Activated naive CD8-positive, alpha-beta T cell (primary cell): ENCODE data around the gene ADAM33.

Source experiments
- H3K27ac Mint-ChIP-seq: one replicate; pipeline ENCODE4 v1.8.0; 2021; ENCODE audit warnings: mixed read lengths
- H3K27me3 Mint-ChIP-seq: one replicate; pipeline ENCODE4 v1.8.0; 2021; ENCODE audit warnings: mixed read lengths
- H3K36me3 Mint-ChIP-seq: one replicate; pipeline ENCODE4 v1.8.0; 2021; ENCODE audit warnings: mixed read lengths
- H3K4me1 Mint-ChIP-seq: one replicate; pipeline ENCODE4 v1.8.0; 2021; ENCODE audit warnings: low read depth, mixed read lengths
- H3K4me3 Mint-ChIP-seq: one replicate; pipeline ENCODE4 v1.8.0; 2021; ENCODE audit warnings: mild to moderate bottlenecking, mixed read lengths
- H3K9me3 Mint-ChIP-seq: one replicate; pipeline ENCODE4 v1.8.0; 2021; ENCODE audit warnings: low read depth, mixed read lengths

ADAM33 gene

GRCh38 chr20:3632311-3633004, 49.4 kb downstream of the ADAM33 start:
- H3K9me3 Mint-ChIP-seq = no peaks in the 10 kb centered on the region
- no peak overlapping the region for H3K27ac Mint-ChIP-seq
- H3K4me3 Mint-ChIP-seq = no peak overlapping the region
- H3K27me3 Mint-ChIP-seq = no peaks in the 10 kb centered on the region
- no peaks in the 10 kb centered on the region for H3K4me1 Mint-ChIP-seq
- peaks cover 13% of the 10 kb centered on the region for H3K36me3 Mint-ChIP-seq

GRCh38 chr20:3631534-3631933, 50.3 kb downstream of the ADAM33 start:
- peaks cover 17% of the 10 kb centered on the region for H3K36me3 Mint-ChIP-seq

DNA sequence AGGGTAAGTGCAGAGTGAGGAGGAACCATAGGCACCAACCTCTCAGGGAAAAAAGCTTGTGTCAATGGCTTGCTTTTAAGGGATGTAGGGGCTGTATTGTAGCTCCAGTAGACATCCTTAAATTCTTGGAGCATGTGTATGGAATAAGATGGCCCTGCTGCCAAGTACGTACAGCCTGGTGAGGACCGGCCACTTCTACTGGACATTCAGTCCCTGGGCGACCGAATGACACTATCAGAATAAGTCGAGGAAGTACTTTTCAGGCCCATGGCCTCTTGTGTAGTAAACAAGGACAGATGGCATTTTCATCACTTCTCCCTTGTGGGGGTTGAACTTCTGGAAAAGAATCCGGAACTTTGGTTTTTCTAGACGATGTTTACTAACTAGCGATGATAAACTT, 51.4 kb downstream of the ADAM33 start:
- H3K4me3 Mint-ChIP-seq = no peak overlapping the region
- H3K4me1 Mint-ChIP-seq = no peaks in the 10 kb centered on the region
- no peaks in the 10 kb centered on the region for H3K27me3 Mint-ChIP-seq
- no peak overlapping the region for H3K27ac Mint-ChIP-seq
- peaks cover 17% of the 10 kb centered on the region for H3K36me3 Mint-ChIP-seq
- H3K9me3 Mint-ChIP-seq = no peaks in the 10 kb centered on the region

More at GRCh38 chr20:3631534-3631933, 50.3 kb downstream of the ADAM33 start:
- Mint-ChIP-seq H3K9me3 (no peaks in the 10 kb centered on the region), H3K4me3 (no peak overlapping the region), H3K27me3 (no peaks in the 10 kb centered on the region), H3K4me1 (no peaks in the 10 kb centered on the region), H3K27ac (no peak overlapping the region)

DNA sequence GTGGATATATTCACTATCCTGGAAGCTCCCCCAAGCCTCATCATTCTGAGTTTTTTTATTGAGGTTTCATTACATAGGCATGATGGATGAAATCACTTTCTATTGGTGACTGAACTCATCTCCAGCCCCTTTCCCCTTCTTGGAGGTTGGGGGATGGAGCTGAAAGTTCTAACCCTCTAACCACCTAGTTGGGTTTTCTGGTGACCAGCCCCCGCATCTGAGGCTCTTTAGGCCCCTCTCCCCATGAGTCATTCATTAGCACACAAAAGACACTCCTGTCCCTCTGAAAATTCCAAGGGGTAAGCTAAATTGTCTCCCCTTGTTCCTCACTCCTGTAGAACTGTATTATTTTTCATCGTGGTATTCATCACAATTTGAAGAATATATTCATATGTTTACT, 51.9 kb downstream of the ADAM33 start:
- Mint-ChIP-seq H3K36me3 (peaks cover 17% of the 10 kb centered on the region), H3K27ac (no peak overlapping the region), H3K4me1 (no peaks in the 10 kb centered on the region)

GRCh38 chr20:3628502-3629314, 53.1 kb downstream of the ADAM33 start:
- Mint-ChIP-seq H3K4me1 (no peaks in the 10 kb centered on the region), H3K27me3 (no peaks in the 10 kb centered on the region), H3K36me3 (peaks cover 12% of the 10 kb centered on the region), H3K9me3 (no peaks in the 10 kb centered on the region), H3K4me3 (no peak overlapping the region), H3K27ac (no peak overlapping the region)

More for the DNA sequence above, 51.9 kb downstream of the ADAM33 start:
- Mint-ChIP-seq H3K4me3 (no peak overlapping the region), H3K27me3 (no peaks in the 10 kb centered on the region), H3K9me3 (no peaks in the 10 kb centered on the region)

GRCh38 chr20:3627476-3627875, 54.3 kb downstream of the ADAM33 start:
- no peaks in the 10 kb centered on the region for H3K9me3 Mint-ChIP-seq

GRCh38 chr20:3622406-3622805, 59.4 kb downstream of the ADAM33 start:
- H3K9me3 Mint-ChIP-seq = no peaks in the 10 kb centered on the region
- H3K27ac Mint-ChIP-seq = no peak overlapping the region
- H3K4me1 Mint-ChIP-seq = no peaks in the 10 kb centered on the region
- H3K4me3 Mint-ChIP-seq = no peak overlapping the region
- H3K36me3 Mint-ChIP-seq = peaks cover 3% of the 10 kb centered on the region
- H3K27me3 Mint-ChIP-seq = no peaks in the 10 kb centered on the region

More at GRCh38 chr20:3627476-3627875, 54.3 kb downstream of the ADAM33 start:
- Mint-ChIP-seq H3K27ac (no peak overlapping the region), H3K36me3 (peaks cover 12% of the 10 kb centered on the region), H3K27me3 (no peaks in the 10 kb centered on the region), H3K4me3 (no peak overlapping the region), H3K4me1 (no peaks in the 10 kb centered on the region)

DNA sequence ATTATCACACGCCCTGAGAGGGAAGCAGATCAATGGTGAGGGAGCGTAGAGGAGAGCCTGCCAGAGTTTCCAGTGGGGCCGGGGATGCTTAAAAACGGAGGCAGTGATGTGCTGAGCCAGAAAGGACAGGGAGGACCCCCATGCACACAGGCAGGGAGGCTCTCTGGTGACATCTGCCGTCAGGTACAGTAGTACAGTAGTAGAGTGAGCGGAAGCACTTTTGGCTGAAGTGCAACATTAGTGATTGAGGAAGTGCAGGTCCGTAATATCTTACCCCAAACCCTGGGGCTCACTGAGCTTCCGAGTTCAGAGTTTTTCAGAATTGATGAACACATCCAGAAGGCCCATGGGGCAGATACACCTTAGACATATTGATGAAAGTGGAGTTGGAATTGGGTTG, 60.7 kb downstream of the ADAM33 start:
- Mint-ChIP-seq H3K4me1 (no peaks in the 10 kb centered on the region), H3K27ac (no peak overlapping the region), H3K9me3 (no peaks in the 10 kb centered on the region), H3K27me3 (no peaks in the 10 kb centered on the region), H3K4me3 (no peak overlapping the region), H3K36me3 (no peaks in the 10 kb centered on the region)
